Measurements from ENCODE around the gene PID1.

Gene PID1

DNA sequence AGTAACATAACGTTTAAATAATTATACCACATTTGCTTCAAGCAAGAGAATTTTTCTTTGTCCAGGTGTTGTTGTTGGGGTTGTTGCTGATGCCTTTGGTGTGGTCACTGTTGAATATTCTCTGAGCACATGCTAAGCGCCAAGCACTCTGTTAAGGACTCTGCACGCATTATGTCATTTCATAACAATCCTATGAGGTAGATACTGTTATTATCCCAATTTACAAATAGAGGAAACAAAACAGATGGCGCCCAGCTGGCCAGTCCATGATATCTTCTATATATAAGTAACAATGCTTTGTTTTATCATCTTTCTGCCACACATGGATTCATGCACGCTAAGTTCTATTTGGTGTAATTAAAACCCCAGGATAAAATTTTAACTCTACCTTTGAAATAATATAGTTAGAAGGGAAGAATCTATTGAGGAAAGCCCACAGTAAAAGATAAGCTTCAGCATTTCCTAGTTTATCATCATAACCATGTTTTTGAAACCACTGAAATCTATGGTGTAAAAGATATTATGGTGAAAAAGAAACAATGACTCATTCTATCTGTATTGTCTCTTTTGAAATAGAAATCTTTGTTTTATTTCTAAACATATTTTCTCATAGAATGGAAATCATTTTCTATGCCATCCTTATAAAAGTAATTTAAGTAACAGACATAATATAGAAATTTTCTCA is 199.7 kb downstream of the PID1 start:
- no peak for DNase-seq (ENCODE audit: low read depth)

DNA sequence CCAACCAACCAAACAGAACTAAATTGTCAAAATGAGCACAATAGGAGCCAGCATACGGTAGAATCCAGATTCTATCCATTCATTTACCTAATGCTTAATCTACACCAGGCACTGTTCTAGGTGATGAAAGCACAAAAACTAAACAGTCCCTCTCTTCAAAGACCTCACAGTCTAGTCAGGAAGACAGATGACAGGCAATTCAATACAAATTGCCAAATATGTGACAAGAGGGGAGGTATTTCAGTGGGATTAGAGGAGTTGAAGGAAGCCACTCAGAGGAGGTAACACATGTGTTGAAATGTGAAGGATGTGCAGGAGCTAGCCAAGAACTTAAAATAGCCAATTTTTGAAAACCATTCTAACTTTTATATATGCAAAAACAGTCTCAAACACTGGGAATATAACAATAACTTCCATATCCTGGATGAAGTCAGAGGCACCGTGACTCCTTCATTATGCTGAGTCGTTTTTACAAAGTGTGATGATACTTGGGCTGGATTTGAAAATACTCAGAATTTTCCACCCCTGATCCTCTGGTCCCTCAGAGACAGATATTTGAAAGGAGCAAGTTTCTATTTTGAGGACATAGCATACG is 204.9 kb downstream of the PID1 start:
- DNase-seq (ENCODE audit: low read depth): no peak

DNA sequence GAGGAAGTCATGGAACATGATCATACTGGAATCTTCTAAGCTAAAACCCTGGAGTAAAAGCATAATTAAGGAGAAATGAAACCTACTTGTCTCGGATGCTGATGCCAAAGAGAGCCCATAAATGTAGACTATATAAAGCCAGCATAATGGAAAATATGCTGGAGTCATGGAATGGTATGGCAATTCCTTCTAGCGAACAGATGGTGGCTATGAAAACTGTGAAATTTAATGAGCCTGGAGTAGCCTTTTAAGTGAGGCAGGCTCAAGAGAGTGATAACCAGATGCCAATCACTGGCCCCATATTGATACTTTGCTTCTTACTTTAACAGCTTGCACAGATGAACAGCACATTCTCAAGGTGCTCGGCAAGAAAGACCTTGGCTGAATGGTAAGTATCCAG is 206.3 kb downstream of the PID1 start:
- DNase-seq (ENCODE audit: low read depth): no peak

DNA sequence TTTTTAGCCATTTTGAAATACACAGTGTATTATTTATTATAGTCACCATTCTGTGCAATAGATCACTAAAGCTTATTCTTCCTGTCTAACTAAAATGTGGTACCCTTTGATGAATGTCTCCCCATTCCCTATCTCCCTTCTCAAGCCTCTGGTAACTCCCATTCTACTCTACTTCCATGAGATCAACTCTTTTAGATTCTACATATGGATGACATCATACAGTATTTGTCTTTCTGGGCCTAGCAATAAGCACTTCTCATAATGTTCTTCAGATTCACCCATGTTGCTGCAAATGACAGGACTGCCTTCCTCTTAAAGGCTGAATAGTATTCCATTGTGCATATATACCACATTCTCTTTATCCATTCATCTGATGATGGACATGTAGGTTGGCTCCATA is 210.9 kb downstream of the PID1 start:
- no peak for DNase-seq (ENCODE audit: low read depth)

DNA sequence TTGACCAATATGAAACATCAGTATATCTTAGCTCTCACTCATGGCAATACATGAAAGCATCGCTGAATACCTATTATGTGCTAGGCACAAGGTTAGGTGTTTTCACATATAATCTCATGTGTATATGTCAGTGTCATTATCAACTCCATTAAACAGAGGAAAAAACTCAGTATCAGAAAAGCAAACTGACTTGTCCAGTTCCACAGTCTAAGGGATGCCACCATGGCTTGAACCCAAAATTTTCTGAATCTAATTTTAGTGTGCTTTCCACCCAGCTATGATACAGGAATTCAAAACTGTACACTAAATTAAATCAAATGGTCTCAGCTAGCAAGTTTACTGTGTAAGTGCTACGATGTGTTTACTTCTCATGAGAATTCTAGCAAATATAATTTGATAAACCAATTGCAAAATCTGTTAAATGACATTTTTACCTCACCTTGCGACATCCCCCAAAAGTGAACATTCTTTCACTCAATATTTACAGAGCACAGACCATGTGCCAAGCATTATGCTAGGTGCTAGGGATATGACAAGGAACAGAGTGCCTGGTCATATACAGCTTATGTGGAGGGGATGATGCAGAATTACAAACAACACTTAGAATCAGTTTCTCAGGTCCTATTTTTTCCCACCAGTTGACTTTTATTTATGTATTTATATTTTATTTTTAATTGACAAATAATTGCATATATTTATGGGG is 211.6 kb downstream of the PID1 start:
- DNase-seq (ENCODE audit: low read depth): no peak

DNA sequence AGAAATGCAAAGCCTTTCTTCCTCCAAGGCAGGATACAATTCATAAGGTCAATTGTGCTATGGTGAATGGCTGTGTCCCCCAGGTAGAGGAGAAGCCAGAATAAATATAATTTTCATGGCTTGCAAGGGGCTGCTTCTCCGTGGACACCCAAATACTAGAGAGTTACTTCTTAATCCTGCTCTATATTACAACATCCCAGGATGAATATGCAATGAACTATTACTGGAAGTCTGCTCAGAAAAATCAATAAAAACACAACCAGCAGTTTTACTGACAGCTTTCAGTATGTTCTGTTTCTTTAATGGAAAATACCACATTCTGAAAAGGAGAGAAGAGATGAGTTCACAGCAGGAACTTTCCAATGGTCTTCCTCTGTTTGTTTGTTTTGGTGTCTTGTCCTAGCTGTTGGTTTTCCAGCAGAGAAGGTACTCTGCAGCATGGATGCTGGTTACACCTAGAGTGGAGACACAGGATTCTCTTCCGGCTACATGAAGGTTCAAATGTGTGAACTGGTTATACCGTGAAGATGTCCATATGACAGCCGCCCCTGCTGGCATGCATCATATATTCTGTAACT is 213.0 kb downstream of the PID1 start:
- no peak for DNase-seq (ENCODE audit: low read depth)

DNA sequence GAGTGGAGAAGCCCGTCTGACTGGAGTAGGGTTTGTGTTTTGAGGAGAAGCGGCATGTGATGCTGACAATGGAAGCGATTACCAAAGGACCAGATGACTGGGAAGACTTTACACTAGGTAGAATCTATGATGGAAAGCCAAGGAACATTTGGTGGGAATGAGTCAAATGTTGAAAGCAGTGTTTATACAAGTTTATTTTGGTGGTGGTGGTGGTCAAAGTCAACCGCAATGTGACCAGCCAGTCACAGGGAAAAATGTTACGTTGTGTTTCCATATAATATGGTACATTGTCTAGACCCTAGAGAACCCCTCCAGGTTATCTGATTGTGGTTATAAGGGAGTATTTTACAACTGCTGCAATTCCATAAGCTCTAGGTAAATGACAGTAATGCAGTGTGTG is 216.8 kb downstream of the PID1 start:
- no peak for DNase-seq (ENCODE audit: low read depth)

DNA sequence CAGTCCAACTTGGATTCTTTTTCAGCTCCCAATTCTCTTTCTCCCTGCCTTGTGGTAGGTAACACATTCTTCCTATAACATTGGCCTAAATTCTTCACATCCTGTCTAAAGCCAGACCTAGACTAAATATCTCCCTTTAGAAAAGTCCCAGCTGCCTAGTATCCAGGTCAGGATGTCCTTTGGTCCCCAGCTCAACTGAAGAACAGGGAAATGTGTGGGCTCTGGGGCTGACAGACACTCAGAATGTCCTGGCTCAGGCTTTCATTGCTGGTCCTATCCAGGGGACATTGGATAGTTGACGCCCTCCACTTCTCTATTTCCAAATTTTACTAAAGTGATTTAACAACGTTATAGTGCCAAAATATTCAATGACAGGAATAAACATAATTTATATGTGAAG is 219.3 kb downstream of the PID1 start:
- no peak for DNase-seq (ENCODE audit: low read depth)

DNA sequence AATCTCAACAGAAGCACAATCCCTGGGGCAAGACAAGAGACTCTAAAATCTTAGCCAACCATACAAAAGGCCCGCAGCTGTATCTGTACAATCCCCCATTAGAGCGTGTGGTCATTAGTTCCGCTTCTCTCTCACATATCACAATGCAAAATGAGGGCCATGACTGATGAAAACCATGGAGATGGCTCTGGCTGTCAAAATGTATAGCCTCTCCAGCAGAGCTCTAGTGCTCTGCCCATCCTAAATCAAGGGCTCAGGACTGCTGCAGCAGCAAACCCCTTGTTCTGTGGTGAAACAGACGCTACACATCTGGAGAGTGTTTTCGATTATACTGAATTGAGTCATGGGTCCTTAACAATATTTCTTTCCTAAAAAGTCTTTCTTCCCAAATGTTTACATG is 221.0 kb downstream of the PID1 start:
- no peak for DNase-seq (ENCODE audit: low read depth)

DNA sequence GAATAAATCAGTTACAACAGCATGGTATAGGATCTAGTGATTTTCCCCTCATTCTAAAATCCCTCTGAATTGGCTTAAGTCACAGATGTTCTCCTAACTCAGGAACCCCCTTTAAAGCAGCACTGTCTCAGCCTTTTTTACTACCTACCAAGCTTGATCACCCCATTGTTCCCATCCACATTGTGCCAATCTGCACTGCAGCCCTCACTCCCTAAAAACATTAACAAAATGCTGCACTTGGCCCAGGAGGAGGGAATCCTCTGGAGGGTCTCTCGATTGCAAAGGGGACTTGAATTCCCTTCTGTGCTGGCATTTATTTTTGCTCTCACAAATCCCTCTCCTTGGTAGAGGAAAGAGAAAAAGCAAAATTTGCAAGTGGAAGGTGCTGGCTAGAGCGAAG is 223.0 kb downstream of the PID1 start:
- no peak for DNase-seq (ENCODE audit: low read depth)

DNA sequence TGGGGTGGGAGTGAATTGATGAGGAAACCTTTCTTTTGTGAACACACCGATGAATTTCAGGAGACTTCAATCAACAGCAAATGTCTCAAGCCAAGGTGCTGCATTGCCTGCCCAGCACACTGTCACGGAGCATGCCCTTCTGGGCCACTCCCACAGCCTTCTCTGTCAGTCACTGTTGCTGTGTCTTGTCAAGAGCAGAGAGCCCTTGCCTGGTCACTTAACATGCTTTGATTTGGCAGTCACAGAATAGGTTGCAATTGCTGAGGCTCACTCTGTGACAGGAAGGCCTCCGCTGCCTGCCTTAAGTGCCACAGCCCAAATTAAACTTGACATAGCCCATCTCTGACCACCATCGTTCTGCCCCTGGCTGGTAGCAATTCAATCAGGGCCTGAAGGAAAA is 225.4 kb downstream of the PID1 start:
- DNase-seq (ENCODE audit: low read depth): no peak

DNA sequence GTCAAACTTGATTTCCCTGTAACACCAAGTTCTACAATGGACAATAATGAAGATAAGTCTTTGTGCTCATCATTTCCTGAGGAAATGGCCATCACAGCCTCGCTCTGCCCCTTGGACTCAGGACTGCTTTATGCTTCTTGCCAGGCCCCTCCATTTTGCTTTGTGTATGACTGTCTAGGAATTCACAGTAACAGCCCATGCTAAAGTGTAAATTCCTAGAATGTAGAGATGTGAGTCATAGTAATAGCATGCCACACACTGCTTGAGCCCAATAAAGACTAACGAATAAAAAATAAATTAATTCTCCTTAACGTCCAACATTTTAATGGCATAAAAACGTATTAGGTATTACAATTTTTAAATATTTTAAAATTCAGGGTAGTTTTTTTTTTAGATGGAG is 226.5 kb downstream of the PID1 start:
- DNase-seq (ENCODE audit: low read depth): no peak

DNA sequence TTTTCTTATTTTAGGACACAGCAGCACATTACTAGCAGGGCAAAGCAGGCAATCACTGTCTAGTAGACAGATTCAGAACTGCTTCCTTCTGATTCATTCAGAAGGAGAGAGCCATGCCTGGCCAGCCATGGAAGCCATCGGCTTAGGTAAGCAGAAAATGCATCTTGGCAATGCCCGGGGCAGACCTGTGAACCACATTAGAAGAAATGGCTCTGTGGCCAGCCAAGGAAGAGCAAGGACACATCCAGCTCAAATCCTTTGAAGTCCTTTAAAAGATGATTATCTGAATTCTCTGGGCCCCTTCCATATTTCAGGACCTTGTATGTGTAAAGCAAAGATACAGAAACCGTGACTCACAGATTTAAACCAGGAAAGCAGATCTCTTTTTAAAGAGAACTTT is 227.4 kb downstream of the PID1 start:
- no peak for DNase-seq (ENCODE audit: low read depth)

DNA sequence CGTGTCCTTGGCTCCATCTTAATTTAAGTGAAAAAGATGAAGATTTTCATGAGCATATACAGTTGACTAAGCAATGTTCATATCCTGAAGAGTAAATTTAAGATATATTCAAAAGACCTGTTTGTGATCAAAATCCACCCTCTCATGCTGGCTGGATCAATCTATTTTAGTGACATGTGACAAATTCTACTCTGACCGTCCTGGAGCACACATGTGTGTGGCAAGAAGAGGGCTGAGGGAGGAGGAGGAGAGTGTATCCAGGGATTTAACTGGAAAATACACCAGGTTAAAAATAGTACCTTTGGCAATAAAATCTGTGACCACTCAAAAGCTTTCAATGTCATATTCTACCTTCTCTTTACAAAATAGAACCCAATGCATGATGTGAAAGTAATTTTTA is 228.7 kb downstream of the PID1 start:
- no peak for DNase-seq (ENCODE audit: low read depth)

DNA sequence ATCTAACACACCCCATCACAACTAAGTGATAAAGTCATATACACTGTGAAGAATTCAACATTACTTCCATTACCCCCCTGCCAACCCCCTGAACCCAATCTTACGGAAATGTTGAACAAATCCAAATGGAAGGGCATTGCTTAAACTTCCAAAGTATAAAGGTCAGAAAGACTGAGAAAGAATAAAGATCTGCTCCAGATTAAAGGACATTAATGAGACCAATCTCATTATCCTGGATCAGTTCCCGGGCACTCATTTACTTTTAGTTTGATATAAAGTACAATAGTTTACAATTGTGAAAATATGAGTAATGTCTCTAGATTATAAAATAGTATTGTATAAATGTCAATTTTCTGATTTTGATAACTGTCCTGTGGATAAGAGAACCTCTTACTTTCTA is 229.4 kb downstream of the PID1 start:
- no peak for DNase-seq (ENCODE audit: low read depth)

DNA sequence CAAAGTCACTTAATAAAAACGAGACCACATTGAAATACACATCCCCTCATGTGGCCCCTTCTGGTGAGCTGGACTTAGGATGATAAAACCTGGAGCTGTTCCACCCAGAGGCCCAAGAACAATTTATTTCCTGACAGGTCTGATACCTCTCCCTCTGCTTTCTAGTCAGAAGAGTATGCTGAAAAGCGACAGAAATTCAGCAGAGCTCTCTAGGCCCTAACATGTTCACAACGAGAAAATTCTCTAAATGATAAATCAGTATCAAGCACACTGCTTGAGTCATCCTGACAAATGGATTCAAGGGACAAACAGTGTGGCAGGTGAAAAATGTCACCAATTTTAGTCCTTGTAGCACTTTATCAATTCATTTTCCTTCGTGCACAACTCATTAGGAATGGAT is 233.5 kb downstream of the PID1 start:
- DNase-seq (ENCODE audit: low read depth): no peak

DNA sequence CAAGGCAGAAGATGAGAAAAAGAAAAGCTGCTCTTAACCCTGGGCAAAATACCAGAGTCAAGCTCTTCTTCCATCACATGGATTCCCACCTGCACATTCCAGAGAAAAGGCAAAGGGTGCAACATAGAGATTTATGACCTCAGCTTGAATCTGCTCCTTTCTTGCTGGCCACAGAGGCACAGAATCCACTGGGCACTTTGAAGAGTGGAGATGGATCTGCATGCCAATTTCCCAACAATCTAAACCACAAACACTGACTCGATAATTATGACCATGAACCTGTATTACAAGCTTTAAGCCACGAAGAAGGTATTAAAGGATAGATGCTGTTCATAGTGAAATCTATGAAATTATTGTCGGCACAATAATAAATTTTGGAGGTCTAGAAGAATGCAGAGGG is 237.3 kb downstream of the PID1 start:
- no peak for DNase-seq (ENCODE audit: low read depth)

DNA sequence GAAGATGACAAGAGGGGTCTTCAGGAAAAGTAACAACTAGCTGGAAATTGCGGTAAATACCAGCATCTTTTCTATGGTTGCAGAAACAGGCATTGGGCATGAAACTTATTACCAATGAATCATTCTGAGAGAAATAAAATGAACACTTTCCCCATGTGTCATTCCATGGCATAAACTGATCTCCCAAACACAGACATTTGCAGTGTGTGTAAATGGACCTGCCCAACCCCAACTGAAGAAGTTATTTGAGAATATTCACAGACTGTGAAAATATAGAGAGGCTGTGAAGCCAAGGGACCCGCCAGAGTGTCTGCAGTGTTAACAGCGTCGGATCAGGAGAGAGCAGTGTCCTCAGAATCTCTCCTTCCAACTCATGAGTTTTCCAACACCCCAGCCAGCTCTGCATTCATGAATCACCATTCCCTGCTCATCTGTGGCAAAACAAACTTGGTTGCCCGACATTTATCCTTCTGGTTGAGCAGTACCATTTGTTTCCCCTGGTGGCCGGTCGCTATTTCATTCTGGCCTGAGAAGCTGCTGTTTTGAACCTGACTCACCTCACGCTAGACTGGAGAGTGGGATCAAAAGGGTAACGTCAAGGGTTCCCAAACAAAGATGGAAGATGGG is 238.4 kb downstream of the PID1 start:
- no peak for DNase-seq (ENCODE audit: low read depth)

DNA sequence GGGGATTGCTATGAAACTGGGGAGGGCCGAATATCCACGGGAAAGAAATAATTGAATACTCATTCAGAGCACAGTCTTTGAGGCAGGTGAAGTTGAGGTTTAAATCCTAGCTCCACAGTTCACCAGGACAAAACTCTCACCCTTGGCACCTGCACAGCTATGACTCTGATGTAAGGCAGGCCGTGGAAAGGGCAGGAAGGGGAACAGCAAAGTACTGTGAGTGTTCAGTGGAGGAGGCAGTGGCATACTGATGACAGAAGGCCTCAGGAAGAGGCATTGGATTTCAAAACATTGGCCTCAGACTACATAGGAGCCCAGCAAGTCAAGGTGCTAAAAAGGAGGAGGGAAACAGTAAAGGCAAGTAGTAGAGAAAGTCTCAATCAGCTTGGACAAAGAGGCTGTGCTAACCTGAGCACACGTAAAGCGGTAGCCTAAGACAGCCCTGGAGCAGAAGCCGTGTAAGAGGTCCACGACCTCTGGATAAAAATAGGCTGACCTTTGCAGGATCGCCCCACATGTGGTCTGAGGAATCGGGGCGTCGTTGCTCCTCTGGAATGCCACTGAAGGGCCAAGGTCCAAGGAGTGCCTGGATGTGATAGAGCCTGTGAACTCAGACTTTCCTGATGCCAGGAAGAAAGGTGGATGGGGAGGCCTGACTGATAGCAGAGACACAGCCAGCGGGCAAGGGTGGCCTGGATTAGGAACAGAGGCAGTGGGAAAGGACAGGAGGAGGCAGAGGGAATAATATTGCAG is 243.6 kb downstream of the PID1 start:
- no peak for DNase-seq (ENCODE audit: low read depth)

DNA sequence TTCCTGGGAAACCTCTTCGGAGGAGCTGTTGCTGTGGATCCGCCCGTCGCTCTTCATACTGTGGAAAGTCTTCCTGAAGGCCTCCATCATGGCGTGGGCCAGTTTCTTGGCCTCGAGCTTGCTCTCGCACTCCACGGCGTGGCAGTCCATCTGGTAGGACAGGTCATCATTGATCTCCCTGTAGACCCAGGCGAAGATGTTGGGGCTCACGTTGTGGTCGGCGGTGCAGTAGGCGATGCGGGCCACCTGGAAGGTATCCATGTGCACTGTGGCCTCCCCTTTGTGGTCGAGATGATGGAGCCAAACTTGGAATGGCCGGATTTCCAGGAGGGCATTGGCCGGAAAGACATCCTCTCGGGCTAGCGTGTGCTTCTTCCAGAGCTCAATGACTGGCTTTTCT is 245.4 kb downstream of the PID1 start:
- DNase-seq (ENCODE audit: low read depth): no peak

DNA sequence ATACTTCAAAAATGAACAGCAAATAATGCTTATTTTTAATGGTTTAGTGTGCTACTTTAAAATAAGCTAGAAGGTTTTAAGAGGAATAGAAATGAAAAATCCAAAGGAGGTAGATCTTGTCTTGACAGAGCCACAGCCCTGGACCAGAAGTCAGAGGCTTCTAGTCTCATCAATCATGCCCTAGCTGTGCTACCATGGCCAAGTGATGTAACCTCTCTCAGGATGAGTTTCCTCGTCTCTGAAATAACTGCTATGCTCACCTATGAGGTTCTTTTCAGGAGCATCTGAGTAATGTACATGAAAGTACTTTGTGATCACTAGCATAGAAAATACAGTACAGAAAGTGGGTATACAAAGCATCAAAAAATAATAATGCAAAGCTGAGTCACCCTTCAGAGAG is 248.4 kb downstream of the PID1 start:
- DNase-seq (ENCODE audit: low read depth): no peak

DNA sequence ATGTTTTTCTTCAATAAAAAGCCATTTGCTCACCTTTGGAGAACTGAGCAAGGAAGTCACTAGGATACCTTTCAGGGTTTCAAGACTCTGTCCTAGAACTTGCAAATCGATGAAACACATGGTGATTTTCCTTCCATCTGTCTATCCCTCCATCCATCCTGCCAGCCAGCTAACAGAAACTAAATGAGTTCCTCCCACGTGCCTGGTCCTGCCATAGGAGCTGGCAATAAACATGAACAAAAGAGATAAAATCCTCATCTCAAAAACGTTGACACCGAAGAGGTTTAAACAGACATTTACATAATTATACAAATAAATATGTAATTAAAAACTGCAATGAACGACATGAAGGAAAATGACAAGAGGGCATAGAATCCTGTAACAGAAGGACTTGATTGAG is 249.0 kb downstream of the PID1 start:
- DNase-seq (ENCODE audit: low read depth): no peak
